GM19043 (cell line): ENCODE measurements around the gene HKDC1.
"Not testable (repeated sequence)": the region's sequence is repeated elsewhere in the genome, so short reads cannot be mapped to it uniquely, and the experiment has no call there.

Experiments used
- ATAC-seq: cut with Tn5 transposase; IDR thresholded peaks from one replicate; pipeline ENCODE4 v1.9.1; 2021; ENCODE audit warnings: low read depth; ENCODE audit not compliant: unreplicated experiment

HKDC1 gene

DNA sequence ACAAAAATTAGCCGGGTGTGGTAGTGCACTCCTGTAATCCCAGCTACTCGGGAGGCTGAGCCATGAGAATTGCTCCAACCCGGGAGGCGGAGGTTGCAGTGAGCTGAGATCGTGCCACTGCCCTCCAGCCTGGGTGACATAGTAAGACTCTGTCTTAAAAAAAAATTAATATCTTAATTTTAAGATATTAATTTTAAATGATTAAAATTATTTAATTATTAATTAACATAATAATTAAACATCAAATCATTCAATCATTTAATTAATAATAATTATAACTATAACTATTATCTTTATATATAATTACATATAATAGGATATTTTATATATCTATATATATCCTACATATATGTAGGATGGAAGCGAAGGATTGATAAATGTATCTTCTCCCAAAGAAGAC is 56.4 kb downstream of the HKDC1 start:
- no peak for ATAC-seq

- ATAC-seq, result no peak
Measured at GRCh38 chr10:69278446-69278963, 58.4 kb downstream of the HKDC1 start, which contains the start of gene HK1. TSS of gene HK1 (plus strand) at chr10:69278496.

DNA sequence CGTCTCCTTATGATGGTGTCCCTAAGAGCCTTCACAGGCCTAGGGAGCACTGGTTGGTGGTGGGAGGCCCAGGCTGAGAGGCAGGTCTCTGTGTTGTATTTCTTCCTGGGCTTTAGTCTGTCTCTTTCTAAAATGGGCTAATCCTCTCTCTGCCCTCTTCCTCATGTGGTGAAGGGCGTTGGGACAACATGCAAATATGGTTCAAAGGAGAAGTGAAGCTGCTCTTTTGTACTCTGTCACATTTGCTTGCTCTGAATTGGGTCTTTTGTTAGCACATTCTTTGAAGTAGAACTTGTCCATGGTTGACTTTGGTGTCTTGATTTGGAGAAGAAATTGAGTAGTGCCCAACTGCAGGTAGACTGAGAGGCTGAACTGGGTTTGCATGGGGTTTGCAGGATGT is 59.0 kb downstream of the HKDC1 start:
- ATAC-seq, result no peak

DNA sequence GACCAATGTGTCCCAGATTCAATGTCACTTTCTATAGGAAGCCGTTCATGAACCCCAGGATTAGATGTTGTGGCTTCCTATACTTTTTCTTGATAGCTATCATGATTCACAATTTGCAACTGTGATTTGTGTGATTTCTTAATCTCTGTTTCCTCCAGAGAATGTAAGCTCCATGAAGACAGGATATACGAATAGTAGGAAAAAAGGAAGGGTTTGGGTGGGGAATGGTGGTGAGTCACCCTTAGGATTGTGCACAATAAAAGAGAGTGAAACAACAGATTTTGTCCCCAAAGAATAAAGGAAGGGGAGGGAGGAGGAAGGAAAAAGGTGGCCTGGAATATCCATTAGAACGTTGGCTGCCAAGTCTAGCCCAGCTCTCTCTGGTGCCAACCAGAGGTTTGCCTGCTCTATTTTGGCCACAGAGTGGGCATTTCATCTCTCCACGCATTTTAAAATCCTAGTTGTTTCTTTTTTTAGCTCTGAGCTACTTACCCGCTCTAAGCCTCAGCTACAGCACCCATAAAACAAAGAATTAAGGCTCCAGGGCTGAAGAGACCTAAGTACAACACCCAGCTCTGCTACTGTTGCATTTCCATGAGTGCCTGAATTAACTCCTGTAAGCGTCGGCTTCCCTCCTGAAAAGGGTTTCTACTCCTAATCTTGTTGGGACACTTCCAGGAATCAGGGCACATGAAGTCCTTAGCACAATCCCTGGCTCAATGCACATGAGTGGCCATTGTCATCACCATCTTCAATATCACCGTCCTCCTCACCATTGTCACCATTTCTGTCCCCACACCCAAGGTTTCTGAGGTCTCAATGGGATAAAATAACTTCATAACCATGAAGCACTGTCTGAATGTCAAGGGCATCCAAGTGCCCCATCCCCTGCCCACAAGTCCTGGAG is 61.6 kb downstream of the HKDC1 start:
- no peak for ATAC-seq

DNA sequence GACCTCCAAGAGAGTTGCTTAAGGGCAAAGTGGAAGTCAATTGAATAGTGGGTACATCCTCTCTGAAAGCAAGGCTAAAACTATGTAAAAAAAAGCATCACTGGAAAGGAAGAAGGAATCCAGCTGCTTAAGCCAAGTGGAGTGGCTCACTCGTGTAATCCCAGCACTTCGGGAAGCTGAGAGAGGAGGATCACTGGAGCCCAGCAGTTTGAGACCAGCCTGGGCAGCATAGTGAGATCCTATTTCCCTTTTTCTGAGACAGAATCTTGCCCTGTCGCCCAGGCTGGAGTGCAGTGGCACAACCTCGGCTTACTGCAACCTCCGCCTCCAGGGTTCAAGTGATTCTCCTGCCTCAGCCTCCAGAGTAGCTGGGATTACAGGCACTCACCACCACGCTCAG is 64.3 kb downstream of the HKDC1 start:
- not testable (repeated sequence) for ATAC-seq

DNA sequence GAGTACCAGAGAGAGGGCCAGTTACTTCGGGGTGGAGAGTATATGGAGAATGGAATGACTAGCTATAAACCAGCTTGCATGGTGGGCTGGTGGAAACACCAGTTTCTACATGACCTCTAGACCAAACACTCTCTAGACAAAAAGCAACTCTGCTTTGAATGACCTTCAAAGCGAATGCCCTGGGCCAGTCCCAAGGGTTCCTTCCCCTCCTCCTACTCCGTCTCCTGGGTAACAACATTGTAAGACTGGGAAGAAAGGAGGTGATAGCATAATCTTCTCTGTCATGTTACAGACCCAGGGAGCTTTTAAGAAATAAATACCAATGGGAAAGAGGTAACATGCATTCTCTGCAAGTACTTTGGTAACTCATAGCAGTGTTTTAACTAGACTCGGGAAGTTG is 65.6 kb downstream of the HKDC1 start:
- ATAC-seq, result no peak

DNA sequence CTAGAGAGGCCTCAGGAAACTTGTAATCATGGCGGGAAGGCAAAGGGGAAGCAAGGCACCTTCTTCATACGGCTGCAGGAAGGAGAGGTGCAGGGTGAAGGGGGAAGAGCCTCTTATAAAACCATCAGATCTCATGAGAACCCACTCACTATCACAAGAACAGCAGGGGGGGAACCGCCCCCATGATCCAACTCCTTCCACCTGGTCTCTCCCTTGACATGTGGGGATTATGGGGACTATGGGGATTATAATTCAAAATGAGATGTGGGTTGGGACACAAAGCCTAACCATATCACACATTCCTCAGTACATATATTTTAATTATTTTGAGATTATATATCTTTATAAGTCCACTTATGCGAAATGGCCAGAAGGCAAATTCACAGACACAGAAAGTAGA is 67.0 kb downstream of the HKDC1 start:
- ATAC-seq, result no peak

- no peak for ATAC-seq
Measured at GRCh38 chr10:69290993-69291392, 70.9 kb downstream of the HKDC1 start.

GRCh38 chr10:69292459-69292858 is 72.3 kb downstream of the HKDC1 start:
- ATAC-seq, result no peak

GRCh38 chr10:69295027-69295636 is 75.0 kb downstream of the HKDC1 start:
- ATAC-seq, result no peak

DNA sequence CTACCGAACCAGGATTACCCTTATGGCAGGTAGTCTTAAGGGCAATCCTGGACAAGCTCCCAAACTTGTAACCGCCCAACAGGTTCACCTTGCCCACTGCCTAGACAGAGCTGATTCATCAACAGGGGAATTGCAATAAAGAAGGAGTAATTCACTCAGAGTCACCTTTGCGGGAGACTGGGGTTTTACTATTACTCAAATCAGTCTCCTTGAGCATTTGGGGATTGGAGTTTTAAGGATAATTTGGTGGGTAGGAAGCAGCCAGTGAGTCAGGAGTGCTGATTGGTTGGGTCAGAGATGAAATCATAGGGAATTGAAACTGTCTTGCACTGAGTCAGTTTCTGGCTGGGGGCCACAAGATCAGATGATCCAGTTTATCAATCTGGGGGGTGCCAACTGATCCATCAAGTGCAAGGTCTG is 83.5 kb downstream of the HKDC1 start:
- ATAC-seq, result no peak

DNA sequence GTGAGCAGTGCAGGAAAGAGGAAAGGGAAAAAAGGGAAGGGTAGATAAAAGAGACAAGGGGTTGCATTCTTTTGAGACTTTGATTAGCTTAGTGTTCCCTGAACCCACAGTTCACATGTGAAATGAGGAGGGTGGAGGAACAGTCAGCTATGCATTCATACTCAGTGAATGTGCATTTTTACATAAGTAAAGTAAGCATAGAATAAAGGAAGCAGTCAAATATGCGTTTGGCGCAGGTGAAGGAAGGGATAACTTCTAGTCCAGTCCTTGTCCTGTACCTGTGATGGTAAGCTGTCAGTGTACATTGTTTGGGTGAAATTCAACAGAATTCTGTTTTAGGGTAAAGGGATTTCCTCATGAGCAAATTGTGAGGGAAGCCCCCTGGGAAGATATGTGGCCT is 86.3 kb downstream of the HKDC1 start:
- ATAC-seq, result no peak

- ATAC-seq, result no peak
Measured at GRCh38 chr10:69307434-69307833, 87.3 kb downstream of the HKDC1 start.

GRCh38 chr10:69308304-69308703 is 88.2 kb downstream of the HKDC1 start:
- not testable (repeated sequence) for ATAC-seq

DNA sequence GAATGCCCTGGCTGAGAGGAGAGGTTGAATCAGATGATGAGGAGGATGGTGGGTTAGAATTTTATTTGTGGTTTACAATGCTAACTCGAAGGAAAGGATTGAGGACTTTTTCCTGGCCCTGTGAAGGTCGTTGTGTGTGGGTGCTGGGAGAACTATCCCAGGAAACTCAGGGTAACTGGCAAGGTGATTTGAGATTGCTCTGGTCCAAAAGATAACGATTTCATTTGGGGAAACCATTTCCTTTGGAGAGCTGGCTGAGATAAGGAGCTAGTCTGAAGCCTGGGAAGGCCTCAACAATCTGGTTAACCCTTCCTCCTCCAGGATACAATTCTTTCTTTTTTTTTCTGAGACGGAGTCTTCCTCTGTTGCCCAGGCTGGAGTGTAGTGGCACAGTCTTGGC is 91.2 kb downstream of the HKDC1 start:
- no peak for ATAC-seq

GRCh38 chr10:69312528-69312927 is 92.4 kb downstream of the HKDC1 start:
- ATAC-seq, result no peak

DNA sequence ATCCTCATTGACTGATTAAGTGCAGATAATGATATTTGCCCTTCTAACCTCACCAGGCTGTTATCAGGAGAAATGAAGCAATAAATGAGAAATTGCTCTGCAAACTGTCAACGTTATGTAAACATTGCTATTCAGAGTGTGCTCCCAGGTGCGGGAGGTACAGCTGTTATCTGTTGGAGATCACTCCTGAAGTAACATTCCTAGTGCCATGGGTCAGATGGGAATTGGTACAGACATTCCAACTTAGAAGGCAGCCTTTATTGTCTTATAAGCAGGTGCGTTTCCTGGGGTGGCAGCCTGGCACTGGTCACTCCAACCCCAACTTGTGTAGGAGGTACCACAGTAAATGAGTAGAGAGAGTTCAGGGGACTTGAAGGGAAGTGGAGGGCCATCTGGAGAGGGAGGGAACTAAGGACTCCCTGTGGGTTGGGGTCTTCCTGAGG is 95.0 kb downstream of the HKDC1 start:
- no peak for ATAC-seq

- no peak for ATAC-seq
Measured at GRCh38 chr10:69315610-69316312, 95.6 kb downstream of the HKDC1 start.

DNA sequence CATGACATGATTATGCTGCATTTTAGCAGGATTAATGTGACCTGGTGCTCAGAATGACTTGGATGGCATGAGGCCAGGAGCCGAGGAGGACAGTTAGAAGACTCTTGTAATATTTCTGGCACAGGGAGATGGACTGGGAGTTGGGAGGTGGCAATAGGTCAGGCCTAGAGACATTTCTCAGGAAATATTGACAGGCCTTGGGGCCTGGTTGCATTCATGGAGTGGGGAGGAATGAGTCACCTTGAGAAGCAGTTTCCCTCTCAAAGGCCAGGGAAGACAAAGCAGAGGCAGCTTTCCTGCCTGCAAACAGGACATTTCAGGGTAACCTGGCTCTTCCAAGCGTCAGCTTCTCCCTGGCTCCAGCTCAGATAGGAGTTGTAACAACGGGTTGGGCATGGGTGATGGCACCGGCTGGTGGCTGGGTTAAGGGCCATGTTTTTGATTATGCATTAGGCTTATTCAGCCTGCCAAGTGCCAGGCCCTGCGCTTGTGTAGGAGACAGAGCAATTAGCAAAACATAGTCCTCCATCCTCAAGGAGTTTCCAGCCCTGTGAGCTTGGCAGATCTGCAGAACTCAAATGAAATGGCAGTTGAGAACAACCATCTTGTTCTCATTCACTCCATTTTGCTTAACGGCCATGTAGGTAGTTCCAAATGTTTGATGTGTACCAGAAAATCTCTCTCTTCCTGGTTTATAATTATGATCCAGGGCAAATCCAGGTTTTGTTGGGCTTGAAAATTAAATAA is 96.4 kb downstream of the HKDC1 start:
- ATAC-seq, result no peak
